ENCODE measurements around the gene DCAKD. TPM values are rescaled to one million over a fixed set of nuclear protein-coding genes. Genes with fewer than 3 reads are reported as not detected.

DCAKD gene
- polyA plus RNA-seq, 1 donor, result 26.3 TPM

GRCh38 chr17:45004388-45004787 lies 47.0 kb downstream of the DCAKD start:
- no peak for DNase-seq
- no peaks in the 10 kb centered on the region for H3K9me3 ChIP-seq (ENCODE audit: control insufficient read depth, low read depth, low read length)
- no peak overlapping the region for H3K27ac ChIP-seq (ENCODE audit: low read length)
- no peak overlapping the region for H3K4me3 ChIP-seq (ENCODE audit: low read length)
- WGBS (ENCODE audit: insufficient coverage, low lambda C conversion rate), result no CpG with 5 or more reads among the region's 3 CpGs
- no peaks in the 10 kb centered on the region for H3K4me1 ChIP-seq (ENCODE audit: control insufficient read depth, insufficient read depth, low read length)
- peaks cover 7% of the 10 kb centered on the region for H3K27me3 ChIP-seq (ENCODE audit: control insufficient read depth, insufficient read depth, low read length)
- no peaks in the 10 kb centered on the region for H3K36me3 ChIP-seq (ENCODE audit: control insufficient read depth, insufficient read depth, low read length)

- Histone ChIP-seq H3K36me3 (ENCODE audit: control insufficient read depth, insufficient read depth, low read length) (no peaks in the 10 kb centered on the region), H3K4me1 (ENCODE audit: control insufficient read depth, insufficient read depth, low read length) (no peaks in the 10 kb centered on the region), H3K4me3 (ENCODE audit: low read length) (no peak overlapping the region), H3K27me3 (ENCODE audit: control insufficient read depth, insufficient read depth, low read length) (peaks cover 7% of the 10 kb centered on the region), H3K9me3 (ENCODE audit: control insufficient read depth, low read depth, low read length) (no peaks in the 10 kb centered on the region), H3K27ac (ENCODE audit: low read length) (no peak overlapping the region)
- DNase-seq, result no peak
- no CpG with 5 or more reads among the region's 8 CpGs for WGBS (ENCODE audit: insufficient coverage, low lambda C conversion rate)
Observed at GRCh38 chr17:45003877-45004276, 47.6 kb downstream of the DCAKD start.

DNA sequence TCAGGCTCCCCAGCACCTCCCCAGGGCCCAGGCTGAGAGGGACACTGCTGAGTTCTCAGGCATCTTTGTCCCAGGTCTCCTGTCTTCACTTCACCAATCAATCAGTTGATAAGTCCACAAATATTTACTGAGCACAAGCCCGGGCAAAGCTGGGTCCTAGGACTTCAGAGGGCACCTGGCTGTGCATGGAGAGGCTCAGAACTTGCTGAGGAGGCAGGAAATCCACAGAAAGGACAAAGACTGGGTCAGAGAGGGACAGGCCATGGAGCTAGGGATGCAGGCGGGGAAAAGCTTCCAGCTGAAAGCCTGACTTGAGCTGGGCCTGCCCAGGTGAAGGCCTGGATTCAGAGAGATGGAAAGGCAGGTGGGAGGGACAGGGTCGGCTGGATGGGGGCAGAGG lies 50.1 kb downstream of the DCAKD start:
- no peak for DNase-seq
- Histone ChIP-seq H3K9me3 (ENCODE audit: control insufficient read depth, low read depth, low read length) (no peaks in the 10 kb centered on the region), H3K27ac (ENCODE audit: low read length) (no peak overlapping the region), H3K4me1 (ENCODE audit: control insufficient read depth, insufficient read depth, low read length) (peaks cover 9% of the 10 kb centered on the region), H3K36me3 (ENCODE audit: control insufficient read depth, insufficient read depth, low read length) (no peaks in the 10 kb centered on the region), H3K4me3 (ENCODE audit: low read length) (no peak overlapping the region), H3K27me3 (ENCODE audit: control insufficient read depth, insufficient read depth, low read length) (peaks cover 6% of the 10 kb centered on the region)
- no CpG with 5 or more reads among the region's 3 CpGs for whole genome bisulfite sequencing (ENCODE audit: insufficient coverage, low lambda C conversion rate)

DNA sequence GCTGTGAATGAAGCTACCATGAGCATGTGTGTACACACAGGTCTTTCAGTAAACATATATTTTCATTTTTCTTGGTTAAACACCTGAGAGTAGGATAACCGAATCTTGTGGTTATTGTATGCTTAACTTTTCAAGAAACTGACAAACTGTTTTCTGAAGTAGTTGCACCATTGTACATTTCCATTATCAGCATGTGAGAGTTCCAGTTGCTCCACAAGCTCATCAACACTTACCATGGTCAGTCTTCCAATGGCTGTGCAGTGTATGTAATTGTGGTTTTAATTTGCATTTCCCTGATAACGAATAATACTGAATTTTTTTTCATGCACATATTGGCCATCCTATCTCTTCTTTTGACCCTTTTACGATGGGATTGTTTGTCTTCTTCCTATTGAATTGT lies 52.0 kb downstream of the DCAKD start:
- Histone ChIP-seq H3K9me3 (ENCODE audit: control insufficient read depth, low read depth, low read length) (no peaks in the 10 kb centered on the region), H3K27me3 (ENCODE audit: control insufficient read depth, insufficient read depth, low read length) (peaks cover 4% of the 10 kb centered on the region), H3K36me3 (ENCODE audit: control insufficient read depth, insufficient read depth, low read length) (no peaks in the 10 kb centered on the region), H3K4me1 (ENCODE audit: control insufficient read depth, insufficient read depth, low read length) (peaks cover 9% of the 10 kb centered on the region), H3K4me3 (ENCODE audit: low read length) (no peak overlapping the region), H3K27ac (ENCODE audit: low read length) (no peak overlapping the region)
- whole genome bisulfite sequencing (ENCODE audit: insufficient coverage, low lambda C conversion rate), result 100% methylated on average over 1 of the region's 3 CpGs
- no peak for DNase-seq

DNA sequence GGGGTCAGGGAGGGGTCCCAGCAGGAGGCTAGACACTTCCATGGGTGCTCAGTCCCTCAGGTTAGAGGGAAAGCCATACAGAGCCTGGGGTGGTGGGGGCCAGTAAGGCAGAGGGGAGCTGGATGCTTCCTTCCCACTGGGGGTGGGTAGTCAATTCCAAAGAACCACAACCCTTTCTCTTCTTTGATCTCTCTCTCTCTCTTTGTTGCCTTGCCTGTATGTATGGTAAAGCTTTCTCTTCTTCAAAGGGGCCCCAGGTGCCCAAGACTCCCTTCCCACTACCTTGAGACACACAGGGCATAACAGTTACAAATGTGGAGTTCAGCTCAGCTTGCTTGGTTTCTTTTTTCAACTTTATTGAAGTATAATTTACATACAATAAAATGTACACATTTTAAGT lies 52.8 kb downstream of the DCAKD start:
- Histone ChIP-seq H3K9me3 (ENCODE audit: control insufficient read depth, low read depth, low read length) (no peaks in the 10 kb centered on the region), H3K36me3 (ENCODE audit: control insufficient read depth, insufficient read depth, low read length) (no peaks in the 10 kb centered on the region), H3K4me1 (ENCODE audit: control insufficient read depth, insufficient read depth, low read length) (peaks cover 9% of the 10 kb centered on the region), H3K4me3 (ENCODE audit: low read length) (no peak overlapping the region), H3K27me3 (ENCODE audit: control insufficient read depth, insufficient read depth, low read length) (peaks cover 3% of the 10 kb centered on the region), H3K27ac (ENCODE audit: low read length) (no peak overlapping the region)
- DNase-seq, result no peak

DNA sequence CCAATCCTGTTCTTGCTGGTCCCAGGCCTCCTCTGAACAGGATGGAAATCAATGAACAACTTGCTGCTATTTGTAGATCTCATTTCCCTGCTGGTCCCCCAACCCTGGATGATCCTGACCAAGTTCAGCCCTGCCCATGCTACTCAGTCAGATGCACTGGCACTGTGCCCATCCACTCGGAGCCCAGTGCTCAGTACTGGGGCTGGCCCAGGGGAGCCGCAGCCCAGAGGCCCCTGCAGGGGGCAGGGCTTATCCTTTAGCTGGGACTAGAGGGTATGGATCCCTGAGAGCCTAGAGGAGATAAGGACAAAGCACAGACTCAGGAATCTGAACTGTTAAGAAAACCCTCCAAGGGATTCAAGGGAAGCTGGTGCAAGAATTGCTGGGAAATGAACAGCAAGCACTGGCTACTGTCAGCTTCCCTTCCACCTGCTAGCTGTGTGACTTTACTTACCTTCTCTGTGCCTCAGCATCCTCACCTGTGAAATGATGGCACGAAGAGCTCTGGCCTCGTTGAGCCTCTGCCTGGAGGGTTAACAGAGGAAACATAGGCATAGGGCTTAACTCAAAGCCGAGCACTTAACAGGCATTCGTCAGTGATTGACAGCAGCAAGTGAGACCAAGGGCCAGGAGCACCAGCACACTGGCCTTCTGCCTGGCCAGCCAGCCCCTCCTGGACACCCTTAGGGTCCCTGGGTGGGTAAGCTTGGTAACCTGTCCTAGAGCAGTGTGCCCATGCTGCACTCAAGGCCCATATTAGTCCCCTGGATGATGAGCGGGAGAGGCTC lies 53.5 kb downstream of the DCAKD start:
- H3K27me3 ChIP-seq (ENCODE audit: control insufficient read depth, insufficient read depth, low read length), result peaks cover 3% of the 10 kb centered on the region
- peaks cover 9% of the 10 kb centered on the region for H3K4me1 ChIP-seq (ENCODE audit: control insufficient read depth, insufficient read depth, low read length)
- H3K36me3 ChIP-seq (ENCODE audit: control insufficient read depth, insufficient read depth, low read length), result no peaks in the 10 kb centered on the region
- WGBS (ENCODE audit: insufficient coverage, low lambda C conversion rate), result 100% methylated on average over 1 of the region's 7 CpGs
- no peak overlapping the region for H3K27ac ChIP-seq (ENCODE audit: low read length)
- no peaks in the 10 kb centered on the region for H3K9me3 ChIP-seq (ENCODE audit: control insufficient read depth, low read depth, low read length)
- peak in 1 of 2 donors; percentile 49 for DNase-seq
- no peak overlapping the region for H3K4me3 ChIP-seq (ENCODE audit: low read length)

DNA sequence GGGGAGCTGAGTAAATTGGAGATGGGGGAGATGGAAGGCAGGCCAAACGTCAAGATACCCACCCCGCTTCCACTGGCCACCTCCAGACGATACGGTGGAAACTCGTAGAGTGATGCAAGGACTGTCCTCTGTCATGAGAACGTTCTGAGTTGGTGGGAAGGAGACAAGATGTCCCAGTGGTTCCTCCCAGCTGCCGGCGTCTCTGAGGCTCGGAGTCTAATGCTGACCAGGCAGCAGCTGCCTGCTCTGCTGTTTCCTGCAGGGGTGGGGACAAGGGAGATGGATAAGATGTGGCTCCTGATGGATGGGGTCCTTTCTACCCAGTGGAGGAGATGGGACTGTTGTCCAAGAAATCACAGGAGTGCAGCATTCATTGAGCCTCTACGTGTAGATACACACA lies 55.1 kb downstream of the DCAKD start:
- H3K9me3 ChIP-seq (ENCODE audit: control insufficient read depth, low read depth, low read length), result no peaks in the 10 kb centered on the region
- peaks cover 7% of the 10 kb centered on the region for H3K27me3 ChIP-seq (ENCODE audit: control insufficient read depth, insufficient read depth, low read length)
- DNase-seq, result no peak
- no peak overlapping the region for H3K27ac ChIP-seq (ENCODE audit: low read length)
- H3K4me3 ChIP-seq (ENCODE audit: low read length), result no peak overlapping the region
- H3K36me3 ChIP-seq (ENCODE audit: control insufficient read depth, insufficient read depth, low read length), result no peaks in the 10 kb centered on the region
- peaks cover 9% of the 10 kb centered on the region for H3K4me1 ChIP-seq (ENCODE audit: control insufficient read depth, insufficient read depth, low read length)
- no CpG with 5 or more reads among the region's 10 CpGs for WGBS (ENCODE audit: insufficient coverage, low lambda C conversion rate)

DNA sequence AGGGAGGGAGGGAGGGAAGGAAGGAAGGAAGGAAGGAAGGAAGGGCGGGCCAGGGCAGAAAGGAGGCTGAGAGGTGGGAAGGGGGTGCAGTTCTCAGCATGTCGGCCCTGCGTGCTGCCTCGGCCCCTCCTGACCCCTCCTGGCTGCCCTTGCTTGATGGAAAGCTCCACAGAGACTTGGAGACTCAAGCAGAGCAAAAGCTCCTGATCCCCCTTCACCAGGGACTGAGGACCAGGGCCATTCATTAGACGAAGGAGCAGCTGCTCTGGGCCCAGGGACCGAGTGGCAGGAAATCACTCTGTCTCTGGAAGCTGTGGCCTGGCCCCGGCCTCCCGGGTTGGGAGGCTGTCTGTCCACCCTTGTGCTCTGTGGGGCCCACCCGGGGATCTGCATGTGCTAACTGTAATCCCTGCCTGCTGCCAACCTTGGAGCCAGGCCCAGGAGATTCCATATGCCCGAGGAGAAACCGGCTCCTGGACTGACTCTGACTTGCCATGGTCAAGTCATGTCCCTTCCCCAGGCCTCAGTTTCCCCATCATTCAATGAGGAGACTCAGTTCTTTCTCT lies 55.9 kb downstream of the DCAKD start:
- no peaks in the 10 kb centered on the region for H3K36me3 ChIP-seq (ENCODE audit: control insufficient read depth, insufficient read depth, low read length)
- no peak overlapping the region for H3K27ac ChIP-seq (ENCODE audit: low read length)
- no CpG with 5 or more reads among the region's 11 CpGs for WGBS (ENCODE audit: insufficient coverage, low lambda C conversion rate)
- DNase-seq, result no peak
- no peaks in the 10 kb centered on the region for H3K9me3 ChIP-seq (ENCODE audit: control insufficient read depth, low read depth, low read length)
- H3K4me1 ChIP-seq (ENCODE audit: control insufficient read depth, insufficient read depth, low read length), result peaks cover 9% of the 10 kb centered on the region
- H3K4me3 ChIP-seq (ENCODE audit: low read length), result no peak overlapping the region
- H3K27me3 ChIP-seq (ENCODE audit: control insufficient read depth, insufficient read depth, low read length), result peaks cover 8% of the 10 kb centered on the region

- no peak overlapping the region for H3K4me3 ChIP-seq (ENCODE audit: low read length)
- DNase-seq, result no peak
- H3K27me3 ChIP-seq (ENCODE audit: control insufficient read depth, insufficient read depth, low read length), result peaks cover 33% of the 10 kb centered on the region
- H3K27ac ChIP-seq (ENCODE audit: low read length), result no peak overlapping the region
- H3K9me3 ChIP-seq (ENCODE audit: control insufficient read depth, low read depth, low read length), result no peaks in the 10 kb centered on the region
- H3K36me3 ChIP-seq (ENCODE audit: control insufficient read depth, insufficient read depth, low read length), result no peaks in the 10 kb centered on the region
- WGBS (ENCODE audit: insufficient coverage, low lambda C conversion rate), result 40% methylated on average over 1 of the region's 5 CpGs
- peaks cover 8% of the 10 kb centered on the region for H3K4me1 ChIP-seq (ENCODE audit: control insufficient read depth, insufficient read depth, low read length)
Observed at GRCh38 chr17:44992242-44992939, 59.0 kb downstream of the DCAKD start.

GRCh38 chr17:44990994-44991393 lies 60.4 kb downstream of the DCAKD start:
- H3K27ac ChIP-seq (ENCODE audit: low read length), result no peak overlapping the region
- peaks cover 11% of the 10 kb centered on the region for H3K4me1 ChIP-seq (ENCODE audit: control insufficient read depth, insufficient read depth, low read length)
- H3K9me3 ChIP-seq (ENCODE audit: control insufficient read depth, low read depth, low read length), result no peaks in the 10 kb centered on the region
- WGBS (ENCODE audit: insufficient coverage, low lambda C conversion rate), result no CpG with 5 or more reads among the region's 10 CpGs
- peaks cover 46% of the 10 kb centered on the region for H3K27me3 ChIP-seq (ENCODE audit: control insufficient read depth, insufficient read depth, low read length)
- DNase-seq, result no peak
- no peak overlapping the region for H3K4me3 ChIP-seq (ENCODE audit: low read length)
- H3K36me3 ChIP-seq (ENCODE audit: control insufficient read depth, insufficient read depth, low read length), result no peaks in the 10 kb centered on the region
